K562 (cell line): ENCODE results near the gene LSS. TPM values are rescaled to one million over a fixed set of nuclear protein-coding genes. Genes with fewer than 3 reads are reported as not detected.

Experiments used
- ATAC-seq: fragments of 200-7000 bp; cut with Tn5 transposase; 3 replicates; pipeline ENCODE4 v1.9.1; 2020; ENCODE audit warnings: moderate library complexity
- BruUV-seq: library from RNA; stranded (reverse); fragments of 400-500 nt; replicated peaks from 2 replicates; lab custom pipeline; 2021; lab: Mats Ljungman, UMichigan
- CTCF ChIA-PET: fragments of 300-600 bp; formaldehyde crosslinking; extraction: SDS; loops from one replicate; lab custom pipeline; 2021; ENCODE audit warnings: low intra/inter-chr PET ratio; lab: Yijun Ruan, JAX
- POLR2A ChIA-PET: fragments of 300-600, 350-650 bp; sonication (Branson Sonifier 250); formaldehyde crosslinking; extraction: SDS; loops from one replicate; lab custom pipeline; 2021; ENCODE audit warnings: antibody characterized with exemption, inconsistent platforms; lab: Yijun Ruan, JAX
- DNase-seq, 4 experiments: peaks; one replicate each; pipeline versions ENCODE4 v3.0.0 to v3.0.0-alpha.2; 2011 to 2018; ENCODE audit warnings: low spot score in 3 of 4, mixed read lengths in 3 of 4; ENCODE audit errors: extremely low read depth in 1 of 4
- FAIRE-seq: peaks from 2 replicates; lab custom pipeline; 2011; peaks lifted over from hg19 to GRCh38; lab: Jason Lieb, UNC
- H2AFZ ChIP-seq: 2 replicates; pipeline ENCODE4 v1.6.0; 2011; ENCODE audit warnings: low read depth, low read length, control low read depth, inconsistent platforms
- H3K27ac ChIP-seq: fragments of 200-600 bp; 3 replicates; pipeline ENCODE4 v1.8.0; 2011; ENCODE audit warnings: low read depth, mild to moderate bottlenecking, control low read depth, inconsistent platforms, low read length, moderate library complexity, mixed read lengths; ENCODE audit errors: extremely low read depth
- H3K27me3 ChIP-seq, 2 experiments: fragments of 300-600 bp in 1 of 2; 2 replicates in 1 of 2; 3 replicates in 1 of 2; pipeline versions ENCODE4 v1.6.0 to v1.8.0; 2011; ENCODE audit warnings: inconsistent platforms in 2 of 2, low read length in 2 of 2, mild to moderate bottlenecking in 1 of 2, mixed read lengths in 1 of 2, moderate library complexity in 1 of 2; ENCODE audit not compliant: control insufficient read depth in 2 of 2, insufficient read depth in 2 of 2
- H3K36me3 ChIP-seq: fragments of 300-600 bp; 3 replicates; pipeline ENCODE4 v1.8.0; 2011; ENCODE audit warnings: mild to moderate bottlenecking, low read length, inconsistent platforms; ENCODE audit not compliant: control insufficient read depth, insufficient read depth
- H3K4me1 ChIP-seq, 2 experiments: fragments of 200-600 bp in 1 of 2; replicated peaks in 1 of 2; 2 replicates in 1 of 2; 3 replicates in 1 of 2; pipeline versions ENCODE4 v1.5.1 to v1.8.0; 2011; ENCODE audit warnings: inconsistent platforms in 2 of 2, low read length in 2 of 2, mild to moderate bottlenecking in 1 of 2, mixed read lengths in 1 of 2, moderate library complexity in 1 of 2; ENCODE audit not compliant: control insufficient read depth in 2 of 2, insufficient read depth in 2 of 2
- H3K4me2 ChIP-seq: 2 replicates; pipeline ENCODE4 v1.6.1; 2011; ENCODE audit warnings: low read length, control low read depth, inconsistent platforms, mixed read lengths; ENCODE audit not compliant: insufficient read depth
- H3K4me3 ChIP-seq: fragments of 200-600 bp; sonication (generic), shearing (Covaris generic); 2 replicates; pipeline ENCODE4 v1.5.1; 2016; ENCODE audit warnings: control low read depth, inconsistent platforms
- H3K79me2 ChIP-seq: fragments of 200-600 bp; 3 replicates; pipeline ENCODE4 v1.8.0; 2011; ENCODE audit warnings: low read length, inconsistent platforms; ENCODE audit not compliant: control insufficient read depth, insufficient read depth
- H3K9ac ChIP-seq, 2 experiments: 2 replicates each; pipeline versions ENCODE4 v1.6.0 to v1.6.1; 2011; ENCODE audit warnings: low read depth in 2 of 2, low read length in 2 of 2, control low read depth in 1 of 2, inconsistent platforms in 1 of 2, mild to moderate bottlenecking in 1 of 2, mixed read lengths in 1 of 2; ENCODE audit not compliant: insufficient read depth in 1 of 2
- H3K9me1 ChIP-seq: one replicate; pipeline ENCODE4 v1.6.0; 2011; ENCODE audit warnings: inconsistent platforms, mild to moderate bottlenecking, low read length, moderate library complexity; ENCODE audit not compliant: control insufficient read depth, insufficient read depth
- H3K9me3 ChIP-seq: replicated peaks from 2 replicates; pipeline ENCODE4 v1.5.1; 2011; ENCODE audit warnings: low read depth, low read length, inconsistent platforms; ENCODE audit not compliant: control insufficient read depth, insufficient read depth
- H4K20me1 ChIP-seq: replicated peaks from 2 replicates; pipeline ENCODE4 v1.6.1; 2011; ENCODE audit warnings: low read length, inconsistent platforms, mixed read lengths; ENCODE audit not compliant: control insufficient read depth, insufficient read depth
- E2F4 ChIP-seq: sonication (generic); formaldehyde crosslinking; IDR thresholded peaks from 2 replicates; pipeline ENCODE4 v1.8.0; 2022; ENCODE audit warnings: mild to moderate bottlenecking, low read depth, missing genetic modification reagents
- EGR1 ChIP-seq: fragments of 450-650 bp; conservative IDR thresholded peaks from 2 replicates; pipeline ENCODE4 v1.6.1; 2017; ENCODE audit warnings: mild to moderate bottlenecking
- FOS ChIP-seq: IDR thresholded peaks from 3 replicates; pipeline ENCODE4 v1.6.1; 2011; ENCODE audit not compliant: insufficient read length; ENCODE audit errors: extremely low read depth
- TFAP4 ChIP-seq: sonication (generic); formaldehyde crosslinking; IDR thresholded peaks from 2 replicates; pipeline ENCODE4 v1.8.0; 2022; ENCODE audit warnings: missing genetic modification reagents, mild to moderate bottlenecking, moderate library complexity, borderline replicate concordance
- ZNF717 ChIP-seq: fragments of 250-450 bp; sonication (Bioruptor Pico); IDR thresholded peaks from 2 replicates; pipeline ENCODE4 v1.5.0; 2021
- WGBS: fragments of 100-300 bp; shearing (Covaris generic); methylation state at CpG from one replicate; pipeline ENCODE4 v1.1.6; 2016; ENCODE audit warnings: low coverage, mixed read lengths; ENCODE audit not compliant: insufficient coverage; ENCODE audit errors: missing lambda C conversion rate; 5-methylcytosine and 5-hydroxymethylcytosine counted together
- in situ Hi-C: fragments of 300-500 bp; cut with MboI; formaldehyde crosslinking; loops from 4 replicates; pipeline ENCODE4 v1.15.0; 2018; ENCODE audit warnings: inconsistent platforms, mixed read lengths
- intact Hi-C: fragments of 100-400 bp; cut with micrococcal nuclease; formaldehyde crosslinking; loops from 2 replicates; pipeline ENCODE4 v1.14.2; 2022
- polyA plus RNA-seq, 8 experiments: library from polyadenylated mRNA; depleted of rRNA in 4 of 8; stranded (reverse) in 5 of 8; unstranded in 3 of 8; fragments of >200 nt; fragmentation: Nextera tagmentation in 2 of 8; fragmentation: Illumina TruSeq in 1 of 8; extraction: Ambion mirVana in 2 of 8; extraction: Trizol in 1 of 8; gene quantifications; 2 replicates each; pipeline versions ENCODE4 v1.2.1 to v1.2.3, GENCODE V29; 2011 to 2014; ENCODE audit warnings: inconsistent platforms in 1 of 8, missing spikeins in 1 of 8
- total RNA-seq, 7 experiments: library from RNA; depleted of rRNA in 6 of 7; stranded (reverse); fragments of >200 nt in 6 of 7; fragmentation: Illumina TruSeq in 2 of 7; extraction: Trizol in 2 of 7; gene quantifications; 2 replicates each; pipeline versions ENCODE4 v1.2.1 to v1.2.3, GENCODE V29; 2011 to 2021; ENCODE audit warnings: low replicate concordance in 1 of 7

LSS gene
- total and polyA plus RNA-seq, 9 of the 15 experiments (the other 6 are each of a cell fraction or from before 2014, with no cell fraction given) = 2.2 to 89.5 (median 37.4) TPM

- Histone ChIP-seq H3K4me3 (no peak overlapping the region), H3K4me2 (no peak overlapping the region), H3K9me1 (no peaks in the 10 kb centered on the region), H4K20me1 (peaks cover 1% of the 10 kb centered on the region; the same call in 1 of the 2 replicates), H2AFZ (no peak overlapping the region), H3K27ac (no peak overlapping the region; the same call in 2 of the 3 replicates), H3K79me2 (no peaks in the 10 kb centered on the region), H3K4me1 (peaks cover 5 to 43% of the 10 kb centered on the region in 2 experiments; a peak in 4 of 5 replicates), H3K36me3 (no peaks in the 10 kb centered on the region), H3K27me3 (peaks cover 6 to 13% of the 10 kb centered on the region in 2 experiments; a peak in 4 of 5 replicates), H3K9me3 (peaks cover 3% of the 10 kb centered on the region; the same call in 1 of the 2 replicates)
- ATAC-seq (no peak), FAIRE-seq (no peak), DNase-seq (no peak)
- in situ Hi-C loops = no loop called here
- ChIA-PET CTCF (no interaction called here), POLR2A (interaction anchor here (1.3 kb wide), 1 partner anchor 14 kb away, joined by 5 read pairs; no protein-coding TSS in a partner anchor)
- BruUV-seq = no TSS peak
- intact Hi-C loops = loop anchor here (5.0 to 10.0 kb wide), 3 partner anchors 140 to 320 kb away; partner anchors contain the start of genes MCM3AP and YBEY
- WGBS = 20% methylated on average over 3 of the region's 4 CpGs
- no peak for TF ChIP-seq EGR1
- TF ChIP-seq TFAP4 = peak; percentile 13; the same call in 1 of the 2 replicates
- TF ChIP-seq ZNF717 (CRISPR knock-in tag) = no peak
- TF ChIP-seq FOS = no peak
- no peak for TF ChIP-seq E2F4 (CRISPR knock-in tag)
- TF ChIP-seq, all 486 proteins: peak for 1
- peak overlapping the region in 1 of 2 experiments; percentile 39; a peak in 1 of 4 replicates for H3K9ac ChIP-seq
These were observed 84.0 kb downstream of the LSS start for GRCh38 chr21:46144464-46145070.
